ENCODE data around the gene DNLZ.
"Not testable (repeated sequence)": the region's sequence is repeated elsewhere in the genome, so short reads cannot be mapped to it uniquely, and the experiment has no call there.

The DNLZ gene

GRCh38 chr9:136363106-136363948 lies at the start of gene DNLZ:
Gene DNLZ, minus strand, starts transcription at chr9:136363744. Its CDS starts 30 bp downstream, at chr9:136363714.
- DNase-seq = peak; percentile 99

GRCh38 chr9:136412962-136413361 lies 49.4 kb upstream of the DNLZ start:
- DNase-seq = no peak

GRCh38 chr9:136411378-136411777 lies 47.8 kb upstream of the DNLZ start:
- DNase-seq = peak; percentile 7

- DNase-seq = peak; percentile 97
Measured at GRCh38 chr9:136410500-136411287, 47.1 kb upstream of the DNLZ start, which contains the start of the genes ENTR1 and PMPCA. Gene ENTR1, minus strand, starts transcription at chr9:136410614. Its CDS starts 217 bp downstream, at chr9:136410397. Gene PMPCA, plus strand, starts transcription at chr9:136410658. Its CDS starts 11 bp downstream, at chr9:136410669.

- DNase-seq = peak; percentile 23
Measured at GRCh38 chr9:136409557-136410455, 46.3 kb upstream of the DNLZ start.

- no peak for DNase-seq
Measured at GRCh38 chr9:136407911-136408310, 44.4 kb upstream of the DNLZ start.

GRCh38 chr9:136407061-136407460 lies 43.5 kb upstream of the DNLZ start:
- DNase-seq = not testable (repeated sequence)

- not testable (repeated sequence) for DNase-seq
Measured at GRCh38 chr9:136405904-136406303, 42.4 kb upstream of the DNLZ start.

- no peak for DNase-seq
Measured at GRCh38 chr9:136405481-136405880, 41.9 kb upstream of the DNLZ start.

- no peak for DNase-seq
Measured at GRCh38 chr9:136404801-136405136, 41.2 kb upstream of the DNLZ start.

GRCh38 chr9:136403915-136404800 lies 40.6 kb upstream of the DNLZ start:
- DNase-seq = no peak

- DNase-seq = no peak
Measured at GRCh38 chr9:136403538-136403914, 40.0 kb upstream of the DNLZ start.

GRCh38 chr9:136402067-136402466 lies 38.5 kb upstream of the DNLZ start:
- DNase-seq = no peak

- DNase-seq = no peak
Measured at GRCh38 chr9:136401173-136401922, 37.8 kb upstream of the DNLZ start.

- peak; percentile 95 for DNase-seq
Measured at GRCh38 chr9:136400038-136400834, 36.7 kb upstream of the DNLZ start, which contains the start of gene SNAPC4. Gene SNAPC4, minus strand, starts transcription at chr9:136400170. Its CDS starts 1,742 bp downstream, at chr9:136398428.

GRCh38 chr9:136399176-136400037 lies 35.9 kb upstream of the DNLZ start:
- peak; percentile 54 for DNase-seq

- DNase-seq = no peak
Measured at GRCh38 chr9:136398286-136398685, 34.7 kb upstream of the DNLZ start.

GRCh38 chr9:136397643-136398042 lies 34.1 kb upstream of the DNLZ start:
- DNase-seq = no peak

GRCh38 chr9:136396219-136396515 lies 32.6 kb upstream of the DNLZ start:
- DNase-seq = no peak

Measured in suppressor macrophage treated with lipopolysaccharide for 4 hours (primary cell).